GM21723 (cell line): ENCODE results near the gene ZNF785.
A peak's percentile ranks its signal among the peaks of the same experiment; 100 is the strongest.

Experiments used
- ATAC-seq: cut with Tn5 transposase; IDR thresholded peaks from one replicate; pipeline ENCODE4 v1.9.1; 2021; ENCODE audit warnings: mild to moderate bottlenecking, moderate library complexity; ENCODE audit not compliant: unreplicated experiment

The ZNF785 gene

GRCh38 chr16:30566531-30566930, 19.0 kb downstream of the ZNF785 start:
- no peak for ATAC-seq

- ATAC-seq, result no peak
Observed at GRCh38 chr16:30565984-30566383, 19.5 kb downstream of the ZNF785 start.

- ATAC-seq, result no peak
Observed at GRCh38 chr16:30565526-30565925, 20.0 kb downstream of the ZNF785 start.

DNA sequence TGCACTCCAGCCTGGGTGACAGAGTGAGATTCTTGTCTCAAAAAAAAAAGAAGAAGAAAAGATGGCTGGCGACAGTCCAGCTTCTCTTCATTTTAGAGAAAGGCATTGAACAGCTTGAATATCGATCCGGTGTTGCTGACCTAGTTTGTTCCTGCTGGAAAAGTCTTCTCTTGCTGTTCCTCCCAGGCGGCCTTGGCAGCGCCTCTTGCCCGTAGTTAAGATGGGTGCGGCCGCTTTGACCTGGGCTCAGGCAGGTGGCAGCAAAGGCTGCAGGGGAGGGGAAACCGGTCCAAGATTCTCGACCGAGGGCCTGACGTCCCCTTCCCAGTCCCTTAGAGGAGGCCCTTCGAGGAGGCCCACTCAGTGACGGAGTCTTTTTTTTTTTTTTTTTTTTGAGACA, 23.5 kb downstream of the ZNF785 start:
- ATAC-seq, result no peak

GRCh38 chr16:30561089-30561816, 24.2 kb downstream of the ZNF785 start:
- no peak for ATAC-seq

- no peak for ATAC-seq
Observed at GRCh38 chr16:30559690-30560089, 25.8 kb downstream of the ZNF785 start.

GRCh38 chr16:30558789-30559377, 26.6 kb downstream of the ZNF785 start:
- no peak for ATAC-seq

DNA sequence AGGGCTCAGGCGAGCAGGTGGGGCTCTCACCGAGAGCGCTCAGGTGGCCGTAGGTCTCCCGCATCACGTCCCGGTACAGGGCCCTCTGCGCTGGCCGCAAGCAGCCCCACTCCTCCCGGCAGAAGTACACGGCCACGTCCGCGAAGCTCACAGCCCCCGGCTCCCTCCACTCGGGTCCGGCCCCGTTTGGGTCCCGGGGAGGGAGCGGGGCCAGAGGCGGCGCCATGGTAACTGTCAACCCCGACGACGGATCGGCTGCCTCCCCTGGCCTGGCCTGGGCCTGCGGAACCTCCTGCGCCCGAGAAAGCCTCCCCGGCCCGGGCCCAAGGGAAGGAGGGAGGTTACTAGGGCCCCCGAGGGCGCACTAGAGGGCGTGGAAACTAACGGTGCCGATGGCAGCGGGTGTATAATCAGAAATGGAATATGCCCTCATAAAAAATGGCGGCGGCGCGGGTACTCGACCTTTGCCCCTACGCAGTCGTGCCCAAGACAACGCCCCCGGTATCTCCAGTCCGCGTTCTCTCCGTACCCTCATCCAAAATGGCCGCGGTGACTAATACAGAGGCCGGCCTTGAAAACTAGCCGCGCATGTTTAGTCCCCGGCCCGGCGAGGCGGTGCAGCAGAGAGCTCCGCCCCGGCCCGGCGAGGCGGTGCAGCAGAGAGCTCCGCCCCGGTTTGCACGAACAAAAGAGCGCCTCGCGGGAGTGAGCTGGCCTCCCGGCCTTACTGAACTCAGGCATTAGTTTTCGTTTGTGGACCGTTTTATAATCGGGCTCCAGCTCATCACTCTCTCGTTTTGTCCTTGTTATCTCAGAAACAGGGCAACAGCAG, 27.3 kb downstream of the ZNF785 start, which contains the start of gene ZNF764:
Gene ZNF764 (minus strand): TSS at position 418 of the 832 bp plus-strand sequence. CDS start 192 bp downstream, at position 226.
- peak; percentile 81 for ATAC-seq

GRCh38 chr16:30557707-30557956, 27.9 kb downstream of the ZNF785 start:
- ATAC-seq, result peak; percentile 4

DNA sequence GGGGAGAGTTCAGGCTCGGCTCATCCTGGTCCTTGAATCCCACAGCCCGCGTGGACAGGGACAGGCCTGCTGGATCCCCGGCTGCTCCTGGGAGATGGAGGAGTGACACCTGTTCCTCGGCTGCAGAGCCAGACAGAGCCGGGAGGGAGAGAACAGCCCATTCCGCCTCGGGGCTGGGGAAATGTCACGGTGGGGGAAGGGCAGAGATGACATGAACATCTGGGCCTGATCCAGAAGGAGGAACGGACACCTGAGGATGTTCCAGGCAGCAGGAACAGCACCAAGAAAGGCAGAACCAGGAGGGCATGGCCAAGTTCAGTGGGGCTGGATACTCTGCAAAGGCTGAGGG, 29.4 kb downstream of the ZNF785 start:
- ATAC-seq, result no peak

DNA sequence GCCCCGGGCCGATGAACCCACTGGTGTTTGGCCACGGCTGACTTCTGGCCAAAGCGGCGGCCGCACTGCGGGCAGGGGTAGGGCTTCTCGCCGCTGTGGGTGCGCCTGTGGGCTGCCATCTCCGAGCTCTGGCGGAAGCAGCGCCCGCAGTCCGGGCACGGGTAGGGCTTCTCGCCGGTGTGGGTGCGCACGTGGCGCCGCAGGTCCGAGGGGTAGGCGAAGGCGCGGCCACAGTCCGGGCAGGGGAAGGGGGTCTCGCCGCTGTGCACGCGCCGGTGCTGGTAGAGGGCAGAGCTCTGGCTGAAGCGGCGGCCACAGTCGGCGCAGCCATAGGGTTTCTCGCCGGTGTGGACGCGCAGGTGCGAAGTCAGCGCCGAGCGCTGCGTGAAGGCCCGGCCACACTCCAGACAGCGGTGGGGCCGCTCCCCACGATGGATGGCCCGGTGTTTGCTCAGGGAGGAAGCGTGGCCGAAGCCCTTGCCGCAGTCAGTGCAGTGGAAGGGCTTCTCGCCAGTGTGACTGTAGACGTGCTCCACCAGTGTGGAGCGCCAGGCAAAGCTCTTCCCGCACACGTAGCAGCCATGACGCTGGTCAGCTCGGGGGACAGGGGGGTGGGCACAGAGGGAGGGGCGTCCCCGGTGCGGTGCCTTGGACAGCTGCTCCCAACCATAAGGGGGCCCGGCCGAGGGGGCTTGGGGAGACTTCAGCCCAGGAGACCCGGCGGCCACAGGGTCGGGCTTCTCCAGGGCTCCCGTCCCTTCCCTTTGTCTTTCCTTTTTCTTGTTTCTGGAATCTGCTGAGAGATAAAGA, 30.0 kb downstream of the ZNF785 start:
- no peak for ATAC-seq

- no peak for ATAC-seq
Observed at GRCh38 chr16:30554557-30555314, 30.8 kb downstream of the ZNF785 start.

DNA sequence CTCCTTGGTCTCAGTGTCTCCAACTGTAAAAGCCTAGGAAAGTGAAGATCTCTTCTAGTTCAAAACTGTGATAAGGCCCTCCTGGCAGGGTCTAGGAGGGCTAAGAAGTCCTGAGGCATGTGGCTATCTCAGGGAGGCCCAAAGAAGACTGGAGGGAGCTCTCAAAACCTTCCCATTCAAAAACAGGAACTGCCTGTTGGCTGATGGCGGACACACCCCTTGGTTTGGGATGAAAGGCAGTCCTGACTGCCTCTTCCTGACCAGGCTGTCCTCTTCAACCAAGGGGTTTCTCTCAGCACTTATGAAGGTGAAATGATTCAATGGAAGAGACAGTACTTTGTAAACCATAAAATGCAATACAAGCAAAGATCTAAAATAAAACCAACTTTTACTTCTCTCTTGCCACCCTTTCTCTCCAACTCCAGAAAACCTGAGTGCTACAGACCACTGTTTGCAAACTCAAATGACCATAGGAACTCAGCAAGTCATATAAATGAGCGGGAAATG, 32.1 kb downstream of the ZNF785 start:
- ATAC-seq, result no peak

DNA sequence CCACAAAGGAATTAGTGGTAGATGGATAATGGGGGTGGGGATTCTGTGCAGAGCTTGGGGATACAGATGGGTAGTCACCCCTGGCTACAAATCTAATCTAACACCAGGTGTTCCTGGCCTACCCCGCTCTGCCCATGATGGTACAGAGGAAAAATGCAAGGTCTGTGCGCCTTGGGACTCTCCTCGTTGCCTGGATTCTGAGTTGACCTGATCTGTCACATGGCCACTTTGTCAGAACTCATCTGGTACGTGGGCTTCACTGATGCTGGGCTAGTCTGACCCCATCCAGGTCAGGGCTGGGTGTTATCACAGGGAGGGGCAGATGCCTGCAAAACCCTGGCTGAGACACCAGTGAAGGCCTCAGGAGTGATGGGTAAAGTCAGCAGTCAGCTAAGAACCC, 32.5 kb downstream of the ZNF785 start:
- ATAC-seq, result no peak

GRCh38 chr16:30551781-30552180, 33.7 kb downstream of the ZNF785 start:
- no peak for ATAC-seq

DNA sequence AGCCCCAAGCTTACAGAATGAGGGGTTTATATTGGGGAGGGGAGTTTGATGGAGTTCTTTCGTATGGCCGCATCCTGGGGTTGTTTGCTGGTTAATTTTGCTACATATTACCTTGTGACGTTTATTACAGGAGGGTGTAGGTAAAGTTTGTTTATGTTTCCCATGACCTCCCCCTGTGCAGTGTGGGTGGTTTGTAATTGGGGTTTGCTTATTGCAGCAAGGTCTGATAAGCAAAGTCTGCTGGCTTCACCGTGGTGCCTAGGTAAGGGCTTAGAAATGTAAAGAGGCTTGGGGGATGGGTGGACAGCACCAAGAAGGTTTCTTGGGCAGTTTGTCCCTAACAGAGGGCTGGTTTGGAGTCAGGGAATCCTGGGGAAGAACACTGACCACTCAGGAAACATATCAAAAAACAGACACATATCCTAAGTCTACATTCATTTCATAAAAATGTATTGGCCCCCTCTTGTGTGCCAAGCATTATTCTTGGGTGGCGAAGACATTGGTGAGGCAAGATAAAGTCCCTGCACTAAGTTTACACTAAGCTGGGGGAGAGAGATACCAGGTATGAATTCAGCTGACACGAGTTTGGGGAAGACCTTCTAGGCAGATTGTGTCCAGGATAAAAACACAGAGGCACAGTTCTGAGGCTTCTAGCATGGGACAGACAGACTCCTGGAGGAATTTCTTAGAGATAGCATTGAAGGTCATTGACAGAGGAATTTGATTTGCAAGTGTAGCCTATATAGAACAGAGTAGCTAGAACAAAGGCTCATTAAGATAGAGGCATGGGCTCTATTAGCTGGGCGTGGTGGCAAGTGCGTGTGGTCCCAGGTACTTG, 36.9 kb downstream of the ZNF785 start:
- no peak for ATAC-seq

GRCh38 chr16:30546115-30546514, 39.4 kb downstream of the ZNF785 start:
- no peak for ATAC-seq

GRCh38 chr16:30543067-30543466, 42.4 kb downstream of the ZNF785 start:
- no peak for ATAC-seq

GRCh38 chr16:30541502-30542329, 43.8 kb downstream of the ZNF785 start:
- ATAC-seq, result no peak
